Aorta (tissue), 5 donors: Measurements from ENCODE around the gene FAM110C. TPM values are rescaled to one million over a fixed set of nuclear protein-coding genes. Genes with fewer than 3 reads are reported as not detected.
A peak's percentile ranks its signal among the peaks of the same experiment; 100 is the strongest.
"Not testable (repeated sequence)": the region's sequence is repeated elsewhere in the genome, so short reads cannot be mapped to it uniquely, and the experiment has no call there.

Experiments used
- ATAC-seq: fragments of 200-7000 bp; cut with Tn5 transposase; one replicate; pipeline ENCODE4 v1.9.1; 2022; ENCODE audit warnings: moderate library complexity; ENCODE audit not compliant: low FRiP score
- DNase-seq, 2 donors: peaks; one replicate each; pipeline ENCODE4 v3.0.0-alpha.2; 2020
- H3K27ac ChIP-seq, 2 donors: one replicate each; pipeline ENCODE4 v1.5.1; 2013; ENCODE audit warnings: low read length in 2 of 2, mild to moderate bottlenecking in 2 of 2, moderate library complexity in 2 of 2, control low read depth in 1 of 2, inconsistent platforms in 1 of 2, low read depth in 1 of 2
- H3K27me3 ChIP-seq, 2 donors: one replicate each; pipeline ENCODE4 v1.6.1; 2013; ENCODE audit warnings: control low read depth in 1 of 2, low read length in 1 of 2, mild to moderate bottlenecking in 1 of 2, moderate library complexity in 1 of 2; ENCODE audit not compliant: insufficient read depth in 2 of 2, control insufficient read depth in 1 of 2
- H3K36me3 ChIP-seq, 2 donors: one replicate each; pipeline ENCODE4 v1.6.1; 2013; ENCODE audit warnings: control low read depth in 1 of 2, low read length in 1 of 2, mild to moderate bottlenecking in 1 of 2; ENCODE audit not compliant: insufficient read depth in 2 of 2, control insufficient read depth in 1 of 2
- H3K4me1 ChIP-seq, 2 donors: one replicate each; pipeline ENCODE4 v1.6.1; 2013; ENCODE audit warnings: low read length in 2 of 2, control low read depth in 1 of 2, mild to moderate bottlenecking in 1 of 2, moderate library complexity in 1 of 2; ENCODE audit not compliant: insufficient read depth in 2 of 2, control insufficient read depth in 1 of 2
- H3K4me3 ChIP-seq, 2 donors: one replicate each; pipeline ENCODE4 v1.5.1; 2013; ENCODE audit warnings: low read length in 2 of 2, control low read depth in 1 of 2, mild to moderate bottlenecking in 1 of 2
- H3K9me3 ChIP-seq: one replicate; pipeline ENCODE4 v1.6.1; 2013; ENCODE audit warnings: mild to moderate bottlenecking, low read length; ENCODE audit not compliant: control insufficient read depth
- WGBS, 2 donors: extraction: QIAGEN DNeasy Blood & Tissue Kit; methylation state at CpG; one replicate each; pipeline ENCODE4 v1.1.7; 2013; 5-methylcytosine and 5-hydroxymethylcytosine counted together
- intact Hi-C, 2 donors: fragments of 100-400 bp; cut with DNase I; formaldehyde crosslinking; loops; one replicate each; pipeline versions ENCODE4 v1.14.2 to v1.15.0; 2022
- polyA plus RNA-seq, 2 donors: library from polyadenylated mRNA; stranded (reverse); fragments of 200-250 nt; gene quantifications; one replicate each; pipeline ENCODE4 v1.2.3, GENCODE V29; 2013
- total RNA-seq, 2 donors: library from RNA; stranded (reverse); fragmentation: NEBNext Ultra II Directional; extraction: Animal tissue kit (Norgen Biotek cat#: 25700); gene quantifications; one replicate each; pipeline ENCODE4 v1.2.1, GENCODE V29; 2021
- donor health status: healthy with polysubstance abuse.
- donor health status: Bipolar disorder and iron deficiency.
- donor health status: DM: no; HTN: no; CAD: no.
- donor health status: DM: no; HTN: no; CAD: no.
- donor health status: DM: yes; HTN: yes; CAD: no.

FAM110C gene
- total and polyA plus RNA-seq, 4 donors, result 1.00 to 4.5 (median 3.4) TPM

DNA sequence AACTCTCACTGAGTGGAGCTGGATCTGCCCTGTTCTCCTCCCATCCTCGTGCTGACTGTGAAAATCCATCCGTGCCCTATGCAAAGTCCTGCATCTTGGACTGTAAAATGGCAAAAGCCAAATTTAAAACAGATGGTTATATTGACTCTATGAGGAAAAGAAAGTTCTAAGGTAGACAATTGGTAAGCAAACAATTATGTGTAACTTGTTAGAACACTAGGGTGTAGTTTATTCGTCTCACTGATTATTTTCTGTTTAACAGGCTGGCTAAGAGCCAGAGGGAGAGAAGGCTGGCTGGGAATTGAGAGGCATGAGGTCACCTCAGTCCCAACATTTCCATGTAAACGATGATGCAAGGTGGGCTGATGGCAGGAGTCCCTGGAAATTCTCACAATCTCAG, 26.0 kb downstream of the FAM110C start:
- H3K4me3 ChIP-seq, H3K27ac ChIP-seq, H3K4me1 ChIP-seq, H3K27me3 ChIP-seq, H3K36me3 ChIP-seq, DNase-seq, intact Hi-C loops, H3K9me3 ChIP-seq, ATAC-seq: not testable (repeated sequence)
- WGBS, 2 donors, result 23 to 30% methylated on average over 4 of the region's 4 CpGs

DNA sequence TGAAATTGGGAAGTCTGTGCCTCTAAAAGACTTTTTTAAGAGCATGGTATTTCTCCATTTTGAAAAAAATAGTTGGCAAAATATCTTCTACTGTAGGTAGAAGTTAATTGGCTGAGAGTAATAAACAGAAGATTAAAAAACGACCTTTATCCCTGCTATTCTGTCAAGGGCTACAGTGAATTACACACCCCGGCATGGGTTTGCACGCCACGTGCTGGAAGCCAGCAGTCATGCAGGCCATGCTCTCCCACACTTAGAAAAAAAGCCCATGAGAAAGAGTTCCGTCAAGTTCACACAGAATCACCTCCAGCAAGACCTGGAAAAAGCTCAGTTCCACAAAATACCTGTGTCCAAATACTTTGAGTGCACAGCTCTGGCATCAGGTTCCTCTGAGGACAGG, 26.8 kb downstream of the FAM110C start:
- intact Hi-C loops, result no loop called here
- H3K4me3 ChIP-seq, result no peak overlapping the region
- no peak for ATAC-seq
- no peak for DNase-seq
- H3K27ac ChIP-seq, result no peak overlapping the region
- peaks cover 0 to 4% of the 10 kb centered on the region in 2 donors for H3K27me3 ChIP-seq
- WGBS, 2 donors, result 73 to 78% methylated on average over 5 of the region's 5 CpGs
- H3K9me3 ChIP-seq, result no peaks in the 10 kb centered on the region
- H3K4me1 ChIP-seq, result no peaks in the 10 kb centered on the region
- H3K36me3 ChIP-seq, result no peaks in the 10 kb centered on the region

DNA sequence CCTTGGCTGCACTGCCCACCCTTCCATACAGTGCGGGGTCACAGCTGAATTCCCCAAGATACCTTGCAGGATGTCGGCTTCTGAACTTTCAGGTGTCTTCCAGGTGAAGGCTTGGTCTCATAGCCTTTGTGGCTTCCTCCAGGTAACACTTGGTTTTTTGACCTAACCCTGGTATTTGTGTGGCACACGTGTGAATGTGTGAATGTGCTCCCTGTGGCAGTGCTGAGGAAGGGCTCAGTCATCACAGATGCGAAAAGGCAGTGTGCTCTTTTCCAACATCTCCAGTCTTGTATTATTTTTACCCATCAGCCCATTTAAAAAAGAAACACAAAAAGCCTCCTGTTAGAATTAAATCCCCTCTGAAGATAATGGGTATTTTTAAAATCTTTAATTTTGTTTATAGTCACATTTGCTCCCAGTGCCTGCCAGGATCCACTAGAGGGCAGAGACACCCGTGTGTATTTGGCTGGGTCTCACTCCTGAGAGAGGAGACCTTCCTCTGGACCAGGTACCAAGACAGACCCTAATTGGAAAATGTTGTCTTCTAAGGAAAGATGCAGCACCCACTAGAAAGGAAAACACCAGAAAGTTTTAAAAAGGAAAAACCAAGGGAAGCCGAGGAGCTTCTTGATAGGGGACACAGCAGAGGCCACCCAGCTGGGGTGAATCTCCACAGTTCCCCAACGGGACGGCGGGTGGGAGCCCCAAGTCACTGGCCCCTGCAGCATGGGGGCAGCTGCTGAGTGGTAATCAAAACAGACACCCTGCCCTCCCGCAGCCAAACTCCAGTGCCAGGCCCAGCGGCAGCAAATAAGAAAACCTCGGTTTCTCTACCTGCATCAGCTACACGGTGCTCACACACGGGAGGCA, 27.7 kb downstream of the FAM110C start:
- no peaks in the 10 kb centered on the region for H3K36me3 ChIP-seq
- no peak for DNase-seq
- H3K27me3 ChIP-seq, result peaks cover 0 to 2% of the 10 kb centered on the region in 2 donors
- ATAC-seq, result no peak
- H3K4me3 ChIP-seq, result no peak overlapping the region
- H3K27ac ChIP-seq, result no peak overlapping the region
- no peaks in the 10 kb centered on the region for H3K4me1 ChIP-seq
- no peaks in the 10 kb centered on the region for H3K9me3 ChIP-seq
- WGBS, 2 donors, result 71 to 76% methylated on average over 14 of the region's 14 CpGs
- intact Hi-C loops, result no loop called here

DNA sequence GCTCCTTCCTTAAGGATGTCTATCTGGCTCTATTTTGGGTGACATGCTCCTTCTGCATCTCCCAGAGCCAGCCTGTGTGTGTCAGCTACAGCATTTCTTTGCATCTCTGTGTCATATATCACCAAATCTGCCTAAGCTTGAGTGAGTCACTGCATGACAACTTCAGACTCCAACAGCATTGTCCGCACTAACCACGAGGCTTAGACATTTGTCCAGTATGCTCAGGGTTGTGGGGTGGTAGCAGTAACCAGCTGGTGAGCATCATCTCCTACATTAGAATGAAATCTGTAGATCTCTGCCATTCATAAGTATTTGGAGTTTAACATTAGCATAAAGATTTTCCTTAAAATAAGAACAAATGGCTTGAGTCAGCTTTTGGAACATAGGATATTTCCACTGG, 30.4 kb downstream of the FAM110C start:
- H3K4me1 ChIP-seq, intact Hi-C loops, H3K27ac ChIP-seq, DNase-seq, H3K27me3 ChIP-seq, H3K4me3 ChIP-seq, H3K9me3 ChIP-seq, H3K36me3 ChIP-seq, ATAC-seq: not testable (repeated sequence)
- 83 to 86% methylated on average over 2 of the region's 2 CpGs for WGBS, 2 donors

DNA sequence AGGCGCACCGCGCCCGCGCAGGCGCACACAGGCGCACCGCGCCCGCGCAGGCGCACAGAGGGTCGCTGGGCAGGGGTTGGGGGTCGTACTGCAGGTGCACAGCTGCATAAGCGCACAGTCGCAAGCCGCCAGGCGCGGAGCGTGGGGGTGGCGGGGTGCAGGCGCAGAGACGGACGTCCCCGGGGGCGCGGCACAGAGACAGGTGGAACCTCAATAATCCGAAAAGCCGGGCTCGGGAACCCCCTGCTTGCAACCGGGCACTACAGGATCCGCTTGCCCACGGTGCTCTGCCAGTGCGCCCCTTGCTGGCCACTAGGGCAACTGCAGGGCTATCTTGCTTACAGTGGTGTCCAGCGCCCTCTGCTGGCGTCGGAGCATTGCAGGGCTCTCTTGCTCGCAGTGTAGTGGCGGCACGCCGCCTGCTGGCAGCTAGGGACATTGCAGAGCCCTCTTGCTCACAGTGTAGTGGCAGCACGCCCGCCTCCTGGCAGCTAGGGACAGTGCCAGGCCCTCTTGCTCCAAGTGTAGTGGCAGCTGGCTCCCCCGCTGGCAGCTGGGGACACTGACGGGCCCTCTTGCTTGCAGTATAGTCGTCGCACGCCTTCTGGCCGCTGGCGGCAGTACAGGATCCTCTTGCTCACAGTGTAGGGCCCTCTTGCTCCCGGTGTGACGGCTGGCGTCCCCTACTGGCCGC, 34.9 kb downstream of the FAM110C start:
- WGBS, 2 donors, result 42 to 63% methylated on average over 48 to 54 of the region's 54 CpGs
- Histone ChIP-seq H3K27me3 (no peaks in the 10 kb centered on the region), H3K36me3 (no peaks in the 10 kb centered on the region), H3K9me3 (no peaks in the 10 kb centered on the region), H3K4me3 (no peak overlapping the region), H3K4me1 (no peaks in the 10 kb centered on the region), H3K27ac (no peak overlapping the region)
- intact Hi-C loops, result no loop called here
- peak; percentile 72 for ATAC-seq
- DNase-seq, result peak; percentile 64 to 87

DNA sequence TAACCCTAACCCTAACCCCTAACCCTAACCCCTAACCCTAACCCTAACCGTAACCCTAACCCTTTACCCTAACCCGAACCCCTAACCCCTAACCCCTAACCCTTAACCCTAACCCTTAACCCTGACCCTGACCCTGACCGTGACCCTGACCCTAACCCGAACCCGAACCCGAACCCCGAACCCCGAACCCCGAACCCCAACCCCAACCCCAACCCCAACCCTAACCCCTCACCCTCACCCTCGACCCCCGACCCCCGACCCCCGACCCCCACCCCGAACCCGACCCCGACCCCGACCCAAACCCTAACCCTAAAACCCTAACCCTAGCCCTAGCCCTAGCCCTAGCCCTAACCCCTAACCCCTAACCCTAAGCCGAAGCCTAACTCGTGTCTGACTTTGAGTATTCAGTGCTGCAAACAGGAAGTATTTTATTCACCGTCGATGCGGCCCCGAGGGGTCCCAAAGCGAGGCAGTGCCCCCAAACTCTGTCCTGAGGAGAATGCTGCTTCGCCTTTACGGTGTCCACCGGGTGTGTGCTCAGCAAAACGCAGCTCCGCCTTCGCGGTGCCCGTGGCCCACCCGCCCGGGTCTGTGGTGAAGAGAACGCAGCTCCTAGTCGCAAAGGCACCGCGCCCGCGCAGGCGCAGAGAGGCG, 36.0 kb downstream of the FAM110C start:
- ATAC-seq (peak; percentile 65), DNase-seq (peak in 1 of 2 donors; percentile 58)
- no peaks in the 10 kb centered on the region for H3K36me3 ChIP-seq
- no peaks in the 10 kb centered on the region for H3K27me3 ChIP-seq
- no peaks in the 10 kb centered on the region for H3K4me1 ChIP-seq
- no peak overlapping the region for H3K4me3 ChIP-seq
- H3K9me3 ChIP-seq, result no peaks in the 10 kb centered on the region
- intact Hi-C loops, result no loop called here
- WGBS, 2 donors, result 75 to 79% methylated on average over 37 to 42 of the region's 42 CpGs
- H3K27ac ChIP-seq, result no peak overlapping the region

Other genes with a start within 250 kb of the FAM110C start
- 10 to 100 TPM; 25.9 to 37.3 TPM for gene SH3YL1, start 217.5 kb upstream of the FAM110C start, total RNA-seq
- gene SH3YL1, start 217.5 kb upstream of the FAM110C start, polyA plus RNA-seq, result 10 to 100 TPM; 27.8 to 33.4 TPM
- 10 to 100 TPM; 49.8 to 56.5 TPM for gene ACP1, start 218.4 kb upstream of the FAM110C start, total RNA-seq
- 100 to 1,000 TPM in 1 of 2 donors, 10 to 100 TPM in 1; 75.6 to 130 TPM for gene ACP1, start 218.4 kb upstream of the FAM110C start, polyA plus RNA-seq
- gene ALKAL2, start 241.6 kb upstream of the FAM110C start, total RNA-seq, result 10 to 100 TPM; 14.3 to 21.2 TPM
- 1 to 10 TPM; 5.1 to 5.6 TPM for gene ALKAL2, start 241.6 kb upstream of the FAM110C start, polyA plus RNA-seq